Measurements from ENCODE around the gene CAMTA2.

Gene CAMTA2

GRCh38 chr17:4986951-4987766 lies at the start of gene CAMTA2:
TSS of gene CAMTA2 (minus strand) at chr17:4987675. CDS start at chr17:4986222, 1,453 bp downstream.
- Histone ChIP-seq H3K27me3 (ENCODE audit: low read length) (no peaks in the 10 kb centered on the region), H3K9me2 (replicated peaks; ENCODE audit: insufficient read depth, low read length) (no peaks in the 10 kb centered on the region), H2AFZ (ENCODE audit: low read depth, low read length, severe bottlenecking) (peak within 1 kb of the TSS; percentile 81), H3K27ac (ENCODE audit: low read depth, low read length) (peak within 1 kb of the TSS; percentile 59), H4K20me1 (ENCODE audit: low read depth, low read length) (no peaks in the 10 kb centered on the region), H3K4me3 (ENCODE audit: insufficient read depth, low read length, poor library complexity, severe bottlenecking) (peak within 1 kb of the TSS; percentile 82), H3K9me3 (ENCODE audit: insufficient read depth, low read length) (no peaks in the 10 kb centered on the region), H3K4me2 (ENCODE audit: low read depth, low read length, poor library complexity, severe bottlenecking) (peak within 1 kb of the TSS; percentile 97), H3K79me2 (ENCODE audit: insufficient read depth, low read length) (peaks cover 10% of the 10 kb centered on the region; the same call in 1 of the 2 replicates), H3F3A (ENCODE audit: insufficient read depth) (peaks cover 11% of the 10 kb centered on the region; the same call in 1 of the 2 replicates), H3K9ac (ENCODE audit: low read length) (peak within 1 kb of the TSS; percentile 93), H3K36me3 (ENCODE audit: low read length) (no peaks in the 10 kb centered on the region)
- TF ChIP-seq, protein P1, sequence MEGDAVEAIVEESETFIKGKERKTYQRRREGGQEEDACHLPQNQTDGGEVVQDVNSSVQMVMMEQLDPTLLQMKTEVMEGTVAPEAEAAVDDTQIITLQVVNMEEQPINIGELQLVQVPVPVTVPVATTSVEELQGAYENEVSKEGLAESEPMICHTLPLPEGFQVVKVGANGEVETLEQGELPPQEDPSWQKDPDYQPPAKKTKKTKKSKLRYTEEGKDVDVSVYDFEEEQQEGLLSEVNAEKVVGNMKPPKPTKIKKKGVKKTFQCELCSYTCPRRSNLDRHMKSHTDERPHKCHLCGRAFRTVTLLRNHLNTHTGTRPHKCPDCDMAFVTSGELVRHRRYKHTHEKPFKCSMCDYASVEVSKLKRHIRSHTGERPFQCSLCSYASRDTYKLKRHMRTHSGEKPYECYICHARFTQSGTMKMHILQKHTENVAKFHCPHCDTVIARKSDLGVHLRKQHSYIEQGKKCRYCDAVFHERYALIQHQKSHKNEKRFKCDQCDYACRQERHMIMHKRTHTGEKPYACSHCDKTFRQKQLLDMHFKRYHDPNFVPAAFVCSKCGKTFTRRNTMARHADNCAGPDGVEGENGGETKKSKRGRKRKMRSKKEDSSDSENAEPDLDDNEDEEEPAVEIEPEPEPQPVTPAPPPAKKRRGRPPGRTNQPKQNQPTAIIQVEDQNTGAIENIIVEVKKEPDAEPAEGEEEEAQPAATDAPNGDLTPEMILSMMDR (IDR thresholded peaks at IDR 0.05; ENCODE audit: insufficient read depth, low read length, poor library complexity, severe bottlenecking): peak; percentile 68
- no peak for TF ChIP-seq EZH2phosphoT487 (conservative IDR thresholded peaks at IDR 0.05; ENCODE audit: low read length)

DNA sequence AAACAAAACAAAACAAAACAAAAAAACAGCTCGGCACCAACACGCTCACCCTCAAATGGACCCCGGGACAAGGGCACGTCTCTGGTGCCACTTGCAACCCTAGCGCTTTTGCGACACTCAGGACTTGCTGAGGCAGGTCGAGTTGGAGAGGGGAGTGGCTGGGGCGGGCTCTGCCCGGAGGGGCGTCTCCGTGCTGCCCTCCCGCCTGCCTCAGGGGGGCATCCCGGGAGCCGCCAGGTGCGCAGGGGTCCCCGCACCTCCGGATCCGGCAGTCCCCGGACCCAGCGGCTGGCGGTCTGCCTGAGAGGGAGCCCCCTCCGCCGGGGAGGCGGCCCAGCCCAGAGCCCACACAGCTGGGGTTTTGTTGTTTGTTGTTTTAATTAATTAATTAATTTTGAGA lies 47.8 kb upstream of the CAMTA2 start, which contains the start of gene SLC52A1:
TSS of gene SLC52A1 (minus strand) at position 112 of the 400 bp plus-strand sequence. CDS start 820 bp downstream, outside the sequence.
- H2AFZ ChIP-seq (ENCODE audit: low read depth, low read length, severe bottlenecking): no peak within 1 kb of the TSS
- H3K79me2 ChIP-seq (ENCODE audit: insufficient read depth, low read length): no peaks in the 10 kb centered on the region
- H3K4me3 ChIP-seq (ENCODE audit: insufficient read depth, low read length, poor library complexity, severe bottlenecking): no peak within 1 kb of the TSS
- no peaks in the 10 kb centered on the region for H4K20me1 ChIP-seq (ENCODE audit: low read depth, low read length)
- no peaks in the 10 kb centered on the region for H3K27me3 ChIP-seq (ENCODE audit: low read length)
- no peaks in the 10 kb centered on the region for H3K36me3 ChIP-seq (ENCODE audit: low read length)
- TF ChIP-seq EZH2phosphoT487 (conservative IDR thresholded peaks at IDR 0.05; ENCODE audit: low read length): no peak
- TF ChIP-seq, protein P1 (IDR thresholded peaks at IDR 0.05; ENCODE audit: insufficient read depth, low read length, poor library complexity, severe bottlenecking): no peak
- H3K9me2 ChIP-seq (replicated peaks; ENCODE audit: insufficient read depth, low read length): no peaks in the 10 kb centered on the region
- H3K4me2 ChIP-seq (ENCODE audit: low read depth, low read length, poor library complexity, severe bottlenecking): no peak within 1 kb of the TSS
- H3K9ac ChIP-seq (ENCODE audit: low read length): no peak within 1 kb of the TSS
- no peaks in the 10 kb centered on the region for H3K9me3 ChIP-seq (ENCODE audit: insufficient read depth, low read length)
- peaks cover 5% of the 10 kb centered on the region; the same call in 1 of the 2 replicates for H3F3A ChIP-seq (ENCODE audit: insufficient read depth)
- H3K27ac ChIP-seq (ENCODE audit: low read depth, low read length): no peak within 1 kb of the TSS

DNA sequence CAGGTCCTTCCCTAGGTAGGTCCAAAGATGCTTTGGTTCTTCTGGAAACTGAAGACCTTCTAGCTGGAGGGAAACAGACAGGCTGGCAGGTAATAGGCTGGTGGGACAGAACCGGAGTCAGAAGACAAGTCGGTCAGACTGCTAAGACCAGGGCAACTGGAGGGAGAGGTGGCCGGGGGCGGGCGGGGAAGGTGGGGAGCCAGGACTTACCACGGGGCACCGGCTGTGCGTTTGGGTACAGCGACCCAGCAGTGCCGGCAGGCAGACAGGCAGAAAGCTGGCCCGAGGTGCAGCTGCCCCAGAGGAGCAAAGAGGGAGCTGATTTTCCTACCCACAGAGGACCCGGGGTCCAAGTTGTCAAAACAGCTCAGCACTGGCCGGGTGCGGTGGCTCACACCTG lies 47.2 kb upstream of the CAMTA2 start:
- no peaks in the 10 kb centered on the region for H4K20me1 ChIP-seq (ENCODE audit: low read depth, low read length)
- H3K4me3 ChIP-seq (ENCODE audit: insufficient read depth, low read length, poor library complexity, severe bottlenecking): no peak overlapping the region
- no peak overlapping the region for H2AFZ ChIP-seq (ENCODE audit: low read depth, low read length, severe bottlenecking)
- H3K27me3 ChIP-seq (ENCODE audit: low read length): no peaks in the 10 kb centered on the region
- H3K4me2 ChIP-seq (ENCODE audit: low read depth, low read length, poor library complexity, severe bottlenecking): no peak overlapping the region
- TF ChIP-seq EZH2phosphoT487 (conservative IDR thresholded peaks at IDR 0.05; ENCODE audit: low read length): no peak
- TF ChIP-seq, protein P1 (IDR thresholded peaks at IDR 0.05; ENCODE audit: insufficient read depth, low read length, poor library complexity, severe bottlenecking): no peak
- H3F3A ChIP-seq (ENCODE audit: insufficient read depth): peaks cover 5% of the 10 kb centered on the region; the same call in 1 of the 2 replicates
- no peak overlapping the region for H3K27ac ChIP-seq (ENCODE audit: low read depth, low read length)
- no peaks in the 10 kb centered on the region for H3K9me2 ChIP-seq (replicated peaks; ENCODE audit: insufficient read depth, low read length)
- H3K36me3 ChIP-seq (ENCODE audit: low read length): no peaks in the 10 kb centered on the region
- no peak overlapping the region for H3K9ac ChIP-seq (ENCODE audit: low read length)
- H3K9me3 ChIP-seq (ENCODE audit: insufficient read depth, low read length): no peaks in the 10 kb centered on the region
- H3K79me2 ChIP-seq (ENCODE audit: insufficient read depth, low read length): no peaks in the 10 kb centered on the region
